OCI-M2 (cell line): ENCODE data around the gene DCAF4L1.
A peak's percentile ranks its signal among the peaks of the same experiment; 100 is the strongest.

ENCODE experiments used
- DNase-seq: peaks from one replicate; lab custom pipeline; 2025; ENCODE audit not compliant: unreplicated experiment; lab: John Stamatoyannopoulos, UW

The DCAF4L1 gene

GRCh38 chr4:41989994-41990364 lies 8.4 kb downstream of the DCAF4L1 start:
- no peak for DNase-seq

DNA sequence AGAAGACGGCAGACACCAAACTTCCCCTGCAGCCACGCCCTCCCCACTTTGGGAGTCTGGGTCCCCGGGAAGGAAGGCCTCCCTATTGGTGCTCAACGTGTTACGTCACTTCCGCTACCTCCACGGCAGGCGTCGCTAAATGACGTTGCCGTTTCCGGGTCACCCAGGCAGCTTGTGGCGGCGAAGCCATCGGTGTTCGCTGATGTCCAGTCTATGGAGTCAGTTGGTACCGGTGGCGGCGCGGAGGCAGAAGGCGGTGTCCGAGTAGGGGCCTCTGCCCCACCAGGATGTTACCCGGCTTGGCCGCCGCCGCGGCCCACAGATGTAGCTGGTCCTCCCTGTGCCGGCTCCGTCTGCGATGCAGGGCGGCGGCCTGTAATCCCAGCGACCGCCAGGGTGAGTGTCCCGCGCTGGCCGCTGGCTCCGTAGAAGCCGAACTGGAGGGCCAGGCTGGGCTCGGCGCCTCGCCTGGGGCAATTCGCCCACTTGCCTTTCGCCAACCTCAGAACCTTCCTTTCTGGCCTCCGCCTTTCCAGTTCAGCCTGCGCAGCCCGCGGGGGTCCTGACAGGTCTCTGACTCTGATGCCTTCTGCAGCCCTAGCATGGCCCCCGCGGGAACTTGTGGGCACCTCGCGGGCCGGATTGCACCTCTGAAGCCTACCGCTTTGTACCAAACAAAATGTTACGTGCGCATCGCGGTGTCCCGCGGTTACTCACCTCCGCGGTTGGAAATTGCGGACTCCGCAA lies 9.0 kb downstream of the DCAF4L1 start, which contains the start of gene SLC30A9:
Gene SLC30A9, plus strand, starts transcription at position 166 of the 747 bp plus-strand sequence. Its CDS starts 122 bp downstream, at position 288.
- DNase-seq = peak; percentile 9

DNA sequence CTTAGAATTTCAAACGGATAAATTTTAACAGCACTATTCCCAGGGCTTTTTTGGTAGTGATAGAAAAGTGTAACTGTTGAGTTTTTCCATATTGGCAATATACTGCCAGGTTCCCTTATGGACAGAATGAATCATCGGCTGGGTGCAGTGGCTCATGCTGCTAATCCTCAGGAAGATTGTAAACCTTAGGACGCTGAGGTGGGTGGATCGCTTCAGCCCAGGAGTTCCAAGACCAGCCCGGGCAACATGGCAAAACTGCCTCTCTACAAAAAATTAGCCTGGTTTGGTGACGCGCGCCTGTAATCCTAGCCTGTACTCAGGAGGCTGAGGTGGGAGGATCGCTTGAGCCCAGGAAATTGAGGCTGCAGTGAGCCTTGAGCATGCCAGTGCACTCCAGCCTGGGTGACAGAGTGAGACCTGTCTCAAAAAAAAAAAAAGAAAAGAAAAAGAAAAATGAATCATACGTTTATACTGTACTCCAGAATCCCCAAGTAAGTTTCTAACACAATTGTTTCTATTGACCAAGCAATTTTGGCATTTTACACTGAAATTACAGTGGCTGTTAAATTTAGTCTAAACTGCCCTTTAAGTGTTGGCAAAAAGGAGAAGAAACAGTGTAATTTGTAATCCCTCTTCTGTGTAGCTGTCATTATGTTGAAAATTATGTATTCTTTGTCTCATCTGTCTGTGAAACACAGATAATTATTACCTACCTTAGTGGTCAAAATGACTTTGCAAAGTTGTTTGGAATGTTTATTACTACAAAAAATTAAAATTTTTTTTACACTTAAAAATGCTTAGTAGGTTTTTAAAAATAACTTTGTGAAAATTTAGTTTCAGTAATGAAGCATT lies 10.6 kb downstream of the DCAF4L1 start:
- DNase-seq = no peak

DNA sequence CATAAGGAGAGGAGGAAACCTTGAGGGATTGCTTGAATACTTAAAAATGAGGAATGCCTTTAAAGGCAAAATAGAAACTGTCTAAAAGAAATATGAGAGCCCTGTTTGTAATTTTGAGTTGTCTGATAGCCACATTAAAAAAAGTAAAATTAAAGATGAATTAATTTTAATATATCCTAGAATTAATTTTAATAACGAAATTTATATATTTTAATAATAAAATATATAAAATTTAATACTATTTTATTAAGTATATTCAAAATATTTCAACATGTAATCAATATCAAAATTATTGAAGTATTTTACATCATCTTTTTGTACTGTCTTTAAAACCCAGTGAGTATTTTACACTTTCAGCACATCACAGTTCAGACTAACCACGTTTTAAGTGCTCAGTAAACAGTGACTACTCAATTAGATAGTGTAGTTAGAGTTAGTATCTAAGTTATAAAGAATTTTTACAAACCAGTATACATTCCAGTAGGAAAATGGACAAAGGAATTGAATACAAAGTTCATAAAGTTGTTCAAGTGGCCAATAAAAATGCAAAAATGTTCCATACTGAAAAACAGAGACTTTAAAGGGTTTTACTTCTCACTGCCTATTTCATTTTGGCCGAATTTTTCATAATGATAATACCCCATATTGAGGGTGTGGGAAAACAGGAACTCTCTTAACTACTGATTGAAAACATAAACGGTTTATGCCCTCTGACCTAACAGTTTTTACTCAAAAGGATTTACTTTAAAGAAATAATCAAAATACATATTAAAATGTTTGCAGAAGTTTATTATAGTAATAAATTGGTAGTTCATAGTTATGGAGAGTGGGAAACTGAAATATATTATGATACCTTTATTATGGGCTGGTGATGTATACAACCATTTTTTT lies 11.7 kb downstream of the DCAF4L1 start:
- no peak for DNase-seq

DNA sequence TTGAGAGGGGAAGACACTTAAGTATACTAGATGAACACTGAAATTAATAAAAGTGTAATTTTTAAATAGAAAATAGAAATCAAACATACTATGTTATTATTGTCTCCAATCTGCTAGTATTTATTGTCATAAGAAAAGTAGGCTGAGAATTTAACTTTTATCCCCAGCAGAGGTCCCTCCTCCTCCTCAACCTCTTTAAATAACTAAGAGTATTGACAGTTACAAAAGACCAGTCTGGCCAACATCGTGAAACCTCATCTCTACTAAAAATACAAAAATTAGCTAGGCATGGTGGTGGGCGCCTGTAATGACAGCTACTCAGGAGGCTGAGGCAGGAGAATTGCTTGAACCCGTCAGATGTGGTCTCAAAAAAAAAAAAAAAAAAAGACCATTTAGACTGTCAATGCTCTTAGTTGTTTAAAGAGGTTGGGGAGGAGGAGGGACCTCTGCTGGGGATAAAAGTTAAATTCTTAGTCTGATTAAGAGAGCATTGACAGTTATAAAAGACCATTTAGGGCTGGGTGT lies 13.0 kb downstream of the DCAF4L1 start:
- DNase-seq = no peak

- no peak for DNase-seq
Measured at GRCh38 chr4:41998019-41998418, 16.5 kb downstream of the DCAF4L1 start.

- DNase-seq = no peak
Measured at GRCh38 chr4:41999321-41999720, 17.8 kb downstream of the DCAF4L1 start.

- no peak for DNase-seq
Measured at GRCh38 chr4:42008011-42008786, 26.6 kb downstream of the DCAF4L1 start.

DNA sequence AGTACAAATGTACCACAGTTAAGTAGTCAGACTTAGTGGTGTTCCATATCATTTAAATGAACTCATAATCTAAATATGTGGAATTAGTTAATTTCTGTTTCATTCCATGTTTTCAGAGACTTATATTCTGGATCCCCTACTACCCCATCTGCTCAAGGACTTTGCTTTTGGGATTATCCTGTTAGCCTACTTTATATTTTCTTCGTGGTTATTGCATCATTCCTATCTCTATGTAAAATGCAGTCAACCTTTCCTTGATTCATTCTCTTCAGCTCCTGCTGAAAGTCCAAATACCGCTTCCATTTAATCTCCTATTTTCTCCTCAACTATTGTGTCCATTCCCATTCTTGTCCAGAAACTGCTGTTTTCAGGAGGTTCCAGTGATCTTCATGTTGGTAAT lies 33.9 kb downstream of the DCAF4L1 start:
- no peak for DNase-seq

DNA sequence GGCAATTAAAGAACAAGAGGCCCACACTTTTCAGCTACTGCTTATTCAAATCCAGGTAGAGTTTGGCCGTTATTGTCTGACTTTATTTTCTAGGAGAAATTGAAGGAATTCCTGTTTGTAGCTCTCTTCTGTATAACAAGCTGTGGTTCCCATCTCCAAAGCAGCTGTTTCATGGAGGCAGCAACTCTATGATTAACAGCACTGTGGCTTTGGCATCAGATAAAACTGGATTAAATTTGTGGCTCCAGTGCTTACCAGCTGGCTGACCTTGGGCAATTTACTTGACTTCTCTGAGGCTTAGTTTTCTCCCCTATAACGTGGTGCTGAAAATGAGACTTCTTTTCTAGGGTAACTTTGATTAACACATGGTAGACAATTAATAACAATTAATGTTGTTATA lies 36.9 kb downstream of the DCAF4L1 start:
- DNase-seq = no peak
